ENCODE measurements around the gene MYO1E. TPM values are rescaled to one million over a fixed set of nuclear protein-coding genes. Genes with fewer than 3 reads are reported as not detected.
"Not testable (repeated sequence)": the region's sequence is repeated elsewhere in the genome, so short reads cannot be mapped to it uniquely, and the experiment has no call there.

MYO1E gene
- total RNA-seq, 1 donor from 2014 or later = 23.6 TPM

- H3K9me3 ChIP-seq (replicated peaks) = peaks cover 18% of the 10 kb centered on the region
- no peak overlapping the region for H3K4me3 ChIP-seq
- TF ChIP-seq CTCF (IDR thresholded peaks at IDR 0.05; ENCODE audit: borderline replicate concordance) = no peak
- H3K27me3 ChIP-seq (ENCODE audit: low read depth) = no peaks in the 10 kb centered on the region
- H3K4me1 ChIP-seq = no peaks in the 10 kb centered on the region
- no peak for DNase-seq
- intact Hi-C loops (cut with micrococcal nuclease) = no loop called here
- no peak overlapping the region for H3K27ac ChIP-seq (replicated peaks)
- H3K36me3 ChIP-seq = peaks cover 27% of the 10 kb centered on the region
Measured at GRCh38 chr15:59131969-59132562, 240.6 kb downstream of the MYO1E start.

- Histone ChIP-seq H3K9me3 (replicated peaks) (peaks cover 24% of the 10 kb centered on the region), H3K4me1 (no peaks in the 10 kb centered on the region), H3K4me3 (no peak overlapping the region), H3K27ac (replicated peaks) (no peak overlapping the region), H3K36me3 (peaks cover 20% of the 10 kb centered on the region), H3K27me3 (ENCODE audit: low read depth) (no peaks in the 10 kb centered on the region)
- DNase-seq = no peak
- no peak for TF ChIP-seq CTCF (IDR thresholded peaks at IDR 0.05; ENCODE audit: borderline replicate concordance)
- intact Hi-C loops (cut with micrococcal nuclease) = no loop called here
Measured at GRCh38 chr15:59131456-59131855, 241.2 kb downstream of the MYO1E start.

- H3K36me3 ChIP-seq = not testable (repeated sequence)
Measured at GRCh38 chr15:59127255-59127654, 245.4 kb downstream of the MYO1E start.

GRCh38 chr15:59125683-59126082 is 247.0 kb downstream of the MYO1E start:
- H3K27ac ChIP-seq (replicated peaks); H3K36me3 ChIP-seq; H3K4me1 ChIP-seq; intact Hi-C loops (cut with micrococcal nuclease); H3K27me3 ChIP-seq (ENCODE audit: low read depth); H3K4me3 ChIP-seq; DNase-seq: not testable (repeated sequence)
- peaks cover 34% of the 10 kb centered on the region for H3K9me3 ChIP-seq (replicated peaks)

More at GRCh38 chr15:59127255-59127654, 245.4 kb downstream of the MYO1E start:
- DNase-seq; intact Hi-C loops (cut with micrococcal nuclease); H3K27ac ChIP-seq (replicated peaks); H3K4me3 ChIP-seq; H3K27me3 ChIP-seq (ENCODE audit: low read depth); H3K4me1 ChIP-seq: not testable (repeated sequence)
- H3K9me3 ChIP-seq (replicated peaks) = peaks cover 34% of the 10 kb centered on the region

- Histone ChIP-seq H3K27ac (replicated peaks) (no peak overlapping the region), H3K4me3 (no peak overlapping the region), H3K27me3 (ENCODE audit: low read depth) (no peaks in the 10 kb centered on the region), H3K9me3 (replicated peaks) (peaks cover 23% of the 10 kb centered on the region), H3K4me1 (no peaks in the 10 kb centered on the region), H3K36me3 (no peaks in the 10 kb centered on the region)
- no peak for DNase-seq
- intact Hi-C loops (cut with micrococcal nuclease) = no loop called here
- no peak for TF ChIP-seq CTCF (IDR thresholded peaks at IDR 0.05; ENCODE audit: borderline replicate concordance)
Measured at GRCh38 chr15:59124261-59124660, 248.4 kb downstream of the MYO1E start.

GRCh38 chr15:59120937-59121336 is 251.7 kb downstream of the MYO1E start:
- Histone ChIP-seq H3K4me3 (no peak overlapping the region), H3K9me3 (replicated peaks) (peaks cover 5% of the 10 kb centered on the region), H3K4me1 (no peaks in the 10 kb centered on the region), H3K36me3 (no peaks in the 10 kb centered on the region), H3K27ac (replicated peaks) (no peak overlapping the region), H3K27me3 (ENCODE audit: low read depth) (no peaks in the 10 kb centered on the region)
- no peak for TF ChIP-seq CTCF (IDR thresholded peaks at IDR 0.05; ENCODE audit: borderline replicate concordance)
- intact Hi-C loops (cut with micrococcal nuclease) = no loop called here
- DNase-seq = no peak
